Left renal pelvis (tissue), 4 donors: ENCODE measurements around the gene ZNF32. TPM values are rescaled to one million over a fixed set of nuclear protein-coding genes. Genes with fewer than 3 reads are reported as not detected.

Experiments used
- polyA plus RNA-seq, 4 donors: library from polyadenylated mRNA; unstranded; fragments of 120-200 nt; gene quantifications; one replicate each; pipeline ENCODE4 v1.2.1, GENCODE V29; 2013; ENCODE audit not compliant: insufficient read length in 4 of 4

Gene ZNF32
- polyA plus RNA-seq, 4 donors, result 61.9 to 76.7 (median 65.7) TPM

Other genes with a start within 250 kb of the ZNF32 start
- gene HNRNPF, start 239.7 kb downstream of the ZNF32 start, polyA plus RNA-seq, result 100 to 1,000 TPM; 151 to 224 (median 221) TPM
- 10 to 100 TPM in 3 of 4 donors, 1 to 10 TPM in 1; 8.4 to 12.2 (median 10.9) TPM for gene ZNF487, start 211.8 kb downstream of the ZNF32 start, polyA plus RNA-seq
- 10 to 100 TPM; 10.4 to 13.8 (median 12.2) TPM for gene ZNF239, start 74.3 kb downstream of the ZNF32 start, polyA plus RNA-seq
- 1 to 10 TPM; 4.4 to 5.3 (median 4.7) TPM for gene ZNF485, start 42.4 kb downstream of the ZNF32 start, polyA plus RNA-seq